HFF-Myc (cell line): ENCODE data around the gene LARP1B.
"Not testable (repeated sequence)": the region's sequence is repeated elsewhere in the genome, so short reads cannot be mapped to it uniquely, and the experiment has no call there.

Experiments used
- DNase-seq: peaks from one replicate; pipeline ENCODE4 v3.0.0-alpha.2; 2011; ENCODE audit warnings: low read depth; ENCODE audit errors: extremely low read depth
- H3K4me3 ChIP-seq: replicated peaks from 2 replicates; pipeline ENCODE4 v1.5.1; 2011; ENCODE audit warnings: low read depth, mild to moderate bottlenecking, control low read depth, low read length
- CTCF ChIP-seq: IDR thresholded peaks from 2 replicates; pipeline ENCODE4 v1.5.1; 2012; ENCODE audit warnings: mild to moderate bottlenecking, low read depth, low read length, control low read depth; ENCODE audit errors: missing control alignments

LARP1B gene

GRCh38 chr4:128141866-128142265, 80.8 kb downstream of the LARP1B start:
- no peak for DNase-seq
- H3K4me3 ChIP-seq = no peak overlapping the region
- TF ChIP-seq CTCF = no peak

GRCh38 chr4:128145727-128146126, 84.6 kb downstream of the LARP1B start:
- no peak overlapping the region for H3K4me3 ChIP-seq
- no peak for DNase-seq
- no peak for TF ChIP-seq CTCF

- TF ChIP-seq CTCF = no peak
- DNase-seq = no peak
- H3K4me3 ChIP-seq = no peak overlapping the region
Measured at GRCh38 chr4:128153800-128154199, 92.7 kb downstream of the LARP1B start.

GRCh38 chr4:128155231-128155855, 94.2 kb downstream of the LARP1B start:
- no peak overlapping the region for H3K4me3 ChIP-seq
- no peak for DNase-seq
- no peak for TF ChIP-seq CTCF

- TF ChIP-seq CTCF = no peak
- no peak for DNase-seq
- no peak overlapping the region for H3K4me3 ChIP-seq
Measured at GRCh38 chr4:128155874-128156456, 94.9 kb downstream of the LARP1B start.

- not testable (repeated sequence) for DNase-seq, H3K4me3 ChIP-seq
Measured at GRCh38 chr4:128156472-128156871, 95.4 kb downstream of the LARP1B start.

- TF ChIP-seq CTCF = no peak
- H3K4me3 ChIP-seq = no peak overlapping the region
- no peak for DNase-seq
Measured at GRCh38 chr4:128158894-128159293, 97.8 kb downstream of the LARP1B start.
